ENCODE data around the gene GMDS.
"Not testable (repeated sequence)": the region's sequence is repeated elsewhere in the genome, so short reads cannot be mapped to it uniquely, and the experiment has no call there.

The GMDS gene

DNA sequence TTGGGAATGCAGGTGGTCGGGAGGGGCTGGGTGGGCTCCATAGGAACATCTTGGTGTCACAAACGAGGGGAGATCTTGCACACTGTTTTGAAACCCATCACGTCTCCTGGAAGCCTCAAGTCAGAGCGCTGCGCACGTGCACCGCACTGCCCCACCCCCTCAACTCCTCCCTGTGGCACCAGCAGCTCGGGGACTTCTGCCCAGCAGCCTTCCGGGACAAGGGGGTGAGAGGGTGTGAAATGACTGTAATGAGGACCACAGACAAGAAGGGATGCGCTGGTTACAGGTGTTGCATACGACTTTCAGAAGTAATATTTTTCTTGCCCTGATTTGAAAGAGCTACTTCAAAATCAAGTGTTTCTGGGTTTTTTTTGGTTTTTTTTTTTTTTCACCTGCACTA, 575.4 kb downstream of the GMDS start:
- no peak for DNase-seq (ENCODE audit: low read depth, low spot score)
- H3K4me3 ChIP-seq (ENCODE audit: low read depth, low read length), result no peak overlapping the region
- TF ChIP-seq, protein P1, sequence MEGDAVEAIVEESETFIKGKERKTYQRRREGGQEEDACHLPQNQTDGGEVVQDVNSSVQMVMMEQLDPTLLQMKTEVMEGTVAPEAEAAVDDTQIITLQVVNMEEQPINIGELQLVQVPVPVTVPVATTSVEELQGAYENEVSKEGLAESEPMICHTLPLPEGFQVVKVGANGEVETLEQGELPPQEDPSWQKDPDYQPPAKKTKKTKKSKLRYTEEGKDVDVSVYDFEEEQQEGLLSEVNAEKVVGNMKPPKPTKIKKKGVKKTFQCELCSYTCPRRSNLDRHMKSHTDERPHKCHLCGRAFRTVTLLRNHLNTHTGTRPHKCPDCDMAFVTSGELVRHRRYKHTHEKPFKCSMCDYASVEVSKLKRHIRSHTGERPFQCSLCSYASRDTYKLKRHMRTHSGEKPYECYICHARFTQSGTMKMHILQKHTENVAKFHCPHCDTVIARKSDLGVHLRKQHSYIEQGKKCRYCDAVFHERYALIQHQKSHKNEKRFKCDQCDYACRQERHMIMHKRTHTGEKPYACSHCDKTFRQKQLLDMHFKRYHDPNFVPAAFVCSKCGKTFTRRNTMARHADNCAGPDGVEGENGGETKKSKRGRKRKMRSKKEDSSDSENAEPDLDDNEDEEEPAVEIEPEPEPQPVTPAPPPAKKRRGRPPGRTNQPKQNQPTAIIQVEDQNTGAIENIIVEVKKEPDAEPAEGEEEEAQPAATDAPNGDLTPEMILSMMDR (IDR thresholded peaks at IDR 0.05; ENCODE audit: low read depth, low read length), result no peak
- in situ Hi-C loops (cut with HindIII; ENCODE audit: low sequenced_read_pairs), result no loop called here

DNA sequence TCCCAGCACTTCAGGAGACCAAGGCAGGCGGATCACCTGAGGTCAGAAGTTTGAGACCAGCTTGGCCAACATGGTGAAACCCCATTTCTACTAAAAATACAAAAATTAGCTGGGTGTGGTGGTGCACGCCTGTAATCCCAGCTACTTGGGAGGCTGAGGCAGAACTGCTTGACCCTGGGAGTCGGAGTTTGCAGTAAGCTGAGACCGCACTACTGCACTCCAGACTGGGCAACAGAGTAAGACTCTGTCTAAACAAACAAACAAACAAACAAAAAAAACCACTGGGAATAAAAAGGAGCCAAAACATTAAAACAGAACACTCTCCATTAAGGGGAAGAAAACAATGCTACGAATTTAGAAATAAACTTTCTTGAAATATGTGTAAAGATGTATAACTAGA, 576.9 kb downstream of the GMDS start:
- H3K4me3 ChIP-seq (ENCODE audit: low read depth, low read length); DNase-seq (ENCODE audit: low read depth, low spot score); in situ Hi-C loops (cut with HindIII; ENCODE audit: low sequenced_read_pairs): not testable (repeated sequence)

DNA sequence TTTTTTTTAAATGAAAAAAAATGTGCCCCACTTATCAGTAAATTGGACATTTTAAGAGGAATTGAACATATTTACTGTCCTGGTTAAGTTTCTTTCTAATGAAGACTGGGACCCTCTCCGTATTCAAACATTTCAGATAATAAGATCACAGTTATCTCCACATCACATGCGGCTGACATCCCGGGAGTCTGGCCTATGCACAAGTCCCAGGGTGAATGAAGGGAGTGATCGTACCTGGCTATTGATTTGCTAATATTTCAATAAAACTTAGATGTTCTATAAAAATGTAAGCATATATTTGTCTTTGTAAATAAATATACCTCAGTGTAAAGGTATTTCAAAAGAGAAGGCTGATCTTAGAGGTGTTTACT, 577.6 kb downstream of the GMDS start:
- TF ChIP-seq, protein P1 (IDR thresholded peaks at IDR 0.05; ENCODE audit: low read depth, low read length), result no peak
- H3K4me3 ChIP-seq (ENCODE audit: low read depth, low read length), result no peak overlapping the region
- DNase-seq (ENCODE audit: low read depth, low spot score), result no peak
- in situ Hi-C loops (cut with HindIII; ENCODE audit: low sequenced_read_pairs), result no loop called here

DNA sequence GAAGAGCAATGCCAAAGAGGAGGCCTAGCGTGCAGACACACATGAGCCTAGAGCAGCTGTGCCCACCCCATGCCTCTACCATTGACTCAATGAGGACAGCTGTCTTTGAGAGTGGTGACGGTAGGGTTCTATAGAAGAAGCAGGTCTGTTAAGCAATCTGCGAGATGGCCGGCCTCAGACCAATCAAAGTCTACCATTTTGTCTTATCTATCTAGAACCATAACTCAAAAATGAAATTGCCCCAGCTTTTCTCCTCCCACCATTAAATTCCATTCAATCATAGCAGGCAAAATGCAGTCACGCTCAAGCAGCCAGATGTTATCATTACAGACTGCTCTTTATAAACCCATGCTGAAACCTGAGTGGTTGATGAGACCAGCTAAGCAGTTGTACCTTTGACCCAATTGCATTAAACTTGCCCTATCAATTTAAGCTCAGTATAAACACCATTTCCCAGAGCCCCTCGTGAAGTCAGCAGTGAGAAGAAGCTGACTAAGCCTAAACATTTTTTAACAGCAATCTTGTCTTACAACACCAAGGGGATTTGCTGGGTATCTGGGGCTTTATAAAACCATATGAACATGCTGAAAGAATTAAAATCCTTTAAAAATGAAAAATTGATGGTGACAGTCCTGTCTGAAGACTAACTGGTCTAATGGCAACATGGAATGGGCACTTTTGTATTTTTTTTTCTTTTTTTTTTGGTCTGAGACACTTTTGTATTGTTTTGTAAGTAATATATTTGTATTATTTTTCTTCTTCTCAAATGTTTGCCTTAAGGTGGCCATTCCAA, 578.2 kb downstream of the GMDS start:
- DNase-seq (ENCODE audit: low read depth, low spot score), result no peak
- in situ Hi-C loops (cut with HindIII; ENCODE audit: low sequenced_read_pairs), result no loop called here
- TF ChIP-seq, protein P1 (IDR thresholded peaks at IDR 0.05; ENCODE audit: low read depth, low read length), result no peak
- H3K4me3 ChIP-seq (ENCODE audit: low read depth, low read length), result no peak overlapping the region

DNA sequence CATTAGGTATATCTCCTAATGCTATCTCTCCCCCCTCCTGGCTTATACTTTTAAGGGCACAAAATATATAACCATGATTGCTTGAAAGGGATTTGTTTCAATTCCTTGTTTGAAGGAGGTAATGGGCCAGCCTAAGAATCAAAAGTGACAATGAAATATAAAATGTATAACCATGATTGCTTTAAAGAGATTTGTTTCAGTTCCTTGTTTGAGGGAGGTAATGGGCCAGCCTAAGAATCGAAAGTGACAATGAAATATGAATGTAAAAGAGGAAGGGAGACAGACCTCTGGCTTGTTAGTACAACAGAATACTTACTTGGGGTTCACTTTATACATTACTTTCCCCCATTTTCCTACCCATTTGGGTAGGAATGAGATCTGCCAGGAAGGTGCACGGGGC, 580.2 kb downstream of the GMDS start:
- H3K4me3 ChIP-seq (ENCODE audit: low read depth, low read length), result no peak overlapping the region
- DNase-seq (ENCODE audit: low read depth, low spot score), result no peak
- TF ChIP-seq, protein P1 (IDR thresholded peaks at IDR 0.05; ENCODE audit: low read depth, low read length), result no peak
- in situ Hi-C loops (cut with HindIII; ENCODE audit: low sequenced_read_pairs), result no loop called here

DNA sequence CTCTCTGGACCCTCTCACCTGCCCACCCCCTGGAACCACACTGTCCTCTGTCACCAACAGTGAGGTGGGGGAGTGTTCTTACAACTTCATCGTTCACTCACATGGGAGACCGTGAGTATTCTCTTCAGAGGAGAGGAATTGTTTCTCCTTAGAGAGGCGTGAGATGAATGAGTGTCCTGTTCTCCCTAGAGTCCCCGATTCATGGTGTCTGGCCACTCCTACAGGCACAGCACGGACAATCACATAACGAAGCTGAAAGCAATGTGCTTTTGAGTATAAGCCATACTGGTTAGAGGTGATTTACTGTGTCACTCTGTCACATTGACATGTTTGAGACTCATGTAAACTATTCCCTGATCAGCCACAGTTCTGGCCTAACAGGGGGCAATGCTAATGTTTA, 581.1 kb downstream of the GMDS start:
- DNase-seq (ENCODE audit: low read depth, low spot score), result no peak
- H3K4me3 ChIP-seq (ENCODE audit: low read depth, low read length), result no peak overlapping the region
- TF ChIP-seq, protein P1 (IDR thresholded peaks at IDR 0.05; ENCODE audit: low read depth, low read length), result no peak
- in situ Hi-C loops (cut with HindIII; ENCODE audit: low sequenced_read_pairs), result no loop called here

DNA sequence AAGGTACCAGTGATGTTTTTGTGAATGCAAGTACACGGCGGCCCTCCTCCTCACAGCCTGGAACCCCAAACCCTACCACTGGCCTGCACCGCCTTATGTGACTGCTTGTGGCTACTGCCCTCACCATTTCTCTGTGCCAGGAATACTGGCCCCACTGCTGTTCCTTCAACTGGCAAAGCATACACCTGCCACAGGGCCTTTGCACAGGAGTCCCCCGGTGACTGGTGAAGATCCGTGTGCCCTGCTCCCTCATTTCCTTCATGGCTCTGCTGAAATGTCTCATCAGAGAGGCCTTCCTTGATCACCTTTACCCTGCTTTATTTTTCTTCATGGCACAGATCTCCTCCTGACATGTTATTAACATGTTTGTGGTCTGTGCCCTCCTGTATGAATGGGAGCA, 581.9 kb downstream of the GMDS start:
- in situ Hi-C loops (cut with HindIII; ENCODE audit: low sequenced_read_pairs), result no loop called here
- TF ChIP-seq, protein P1 (IDR thresholded peaks at IDR 0.05; ENCODE audit: low read depth, low read length), result no peak
- DNase-seq (ENCODE audit: low read depth, low spot score), result no peak
- no peak overlapping the region for H3K4me3 ChIP-seq (ENCODE audit: low read depth, low read length)
